Measurements from ENCODE around the gene NXPH2.

NXPH2 gene

DNA sequence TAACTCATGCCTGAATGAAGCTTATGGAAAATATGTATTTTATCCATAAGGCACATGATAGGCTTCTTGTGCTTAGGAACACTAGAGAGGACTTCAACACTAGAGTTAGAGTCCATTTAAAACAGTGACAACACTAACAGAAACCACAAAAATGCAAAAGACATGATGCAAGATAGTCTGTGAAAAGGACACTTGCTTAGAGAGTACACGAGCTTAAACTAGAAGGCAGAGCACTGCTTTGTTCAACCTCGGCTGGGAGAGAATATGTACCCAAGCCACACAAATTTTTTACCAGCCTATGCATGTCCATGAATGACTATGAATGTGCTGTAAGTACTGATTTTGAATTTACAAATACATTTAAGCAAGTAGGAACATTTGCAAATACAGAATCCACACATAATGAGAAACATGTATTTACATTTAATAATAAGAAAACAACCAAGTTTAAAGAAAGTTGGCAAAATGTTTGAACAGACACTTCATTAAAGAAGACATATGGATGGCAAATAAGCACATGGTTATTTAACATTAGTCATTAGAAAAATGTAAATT, 148.0 kb downstream of the NXPH2 start:
- no peak for DNase-seq

DNA sequence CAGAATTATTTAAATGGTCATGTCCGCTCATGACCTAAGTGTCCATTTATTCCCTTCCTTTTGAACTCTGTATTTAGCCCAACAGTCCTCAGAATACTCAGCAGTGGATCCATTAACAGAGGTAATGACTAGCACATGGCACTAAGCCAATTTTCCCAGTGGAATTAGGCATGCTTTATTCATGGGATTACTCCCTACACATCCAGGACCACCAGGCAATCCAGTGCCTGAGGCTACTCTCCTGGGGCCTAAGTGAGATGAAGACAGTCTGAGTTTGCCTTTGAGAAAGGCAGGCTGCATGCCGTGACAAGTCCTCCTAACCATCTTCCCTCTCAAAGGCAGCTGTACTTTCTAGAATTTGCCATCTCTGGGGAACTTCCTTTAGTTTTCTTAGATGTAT, 150.0 kb downstream of the NXPH2 start:
- DNase-seq: no peak

DNA sequence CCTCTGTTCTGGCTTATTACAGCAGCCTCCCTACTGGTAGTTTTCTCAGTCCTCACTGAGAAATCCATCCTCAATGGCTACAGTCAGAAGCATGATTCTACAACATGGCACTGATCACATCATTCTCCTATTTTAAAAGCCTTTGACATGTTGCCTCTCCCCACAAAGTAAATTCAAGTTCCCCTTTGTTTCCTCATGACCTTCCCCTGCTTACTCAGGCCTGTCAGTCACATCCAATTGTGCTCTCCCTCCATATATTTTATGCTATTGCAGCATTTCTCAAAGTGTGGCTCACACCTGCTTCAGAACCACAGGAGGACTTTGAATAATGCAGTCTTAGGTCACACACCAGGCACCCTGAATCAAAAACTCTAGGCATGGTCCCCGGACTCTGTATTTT, 154.0 kb downstream of the NXPH2 start:
- DNase-seq: no peak

DNA sequence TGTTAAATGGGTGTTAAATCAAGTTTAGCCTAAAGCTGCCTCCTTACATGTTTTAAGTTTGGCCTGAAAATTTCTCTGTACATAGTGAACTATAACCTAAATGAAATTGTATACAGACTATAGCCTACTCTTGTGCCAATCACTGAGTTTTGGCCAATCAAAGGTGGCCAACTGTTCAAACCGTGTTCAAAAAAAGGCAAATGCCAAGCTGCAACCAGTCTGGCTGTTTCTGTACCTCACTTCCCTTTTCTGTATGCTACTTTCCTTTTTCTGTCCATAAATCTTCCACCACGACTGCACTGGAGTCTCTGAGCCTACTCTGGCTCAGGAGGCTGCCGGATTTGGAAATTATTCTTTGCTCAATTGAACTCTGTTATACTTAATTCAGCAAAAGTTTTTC, 157.6 kb downstream of the NXPH2 start:
- DNase-seq: no peak

DNA sequence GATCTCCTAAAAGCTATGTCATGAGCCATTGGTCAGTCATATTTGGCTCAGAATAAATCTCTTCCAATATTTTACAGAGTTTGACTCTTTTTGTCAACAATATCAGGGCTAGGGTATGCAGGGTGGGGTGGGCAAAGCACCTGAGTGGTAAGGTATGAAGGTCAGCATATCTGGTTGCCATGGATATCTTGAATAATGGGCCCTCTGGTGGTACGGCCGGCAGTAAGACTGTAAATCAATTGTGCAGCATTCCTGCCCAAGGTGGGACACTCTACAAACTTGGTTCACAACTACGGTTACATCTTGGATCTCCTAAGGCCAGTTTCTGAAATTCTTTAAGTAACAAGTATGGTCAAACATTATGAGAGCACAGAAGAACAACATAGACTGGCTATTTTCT, 159.1 kb downstream of the NXPH2 start:
- no peak for DNase-seq

DNA sequence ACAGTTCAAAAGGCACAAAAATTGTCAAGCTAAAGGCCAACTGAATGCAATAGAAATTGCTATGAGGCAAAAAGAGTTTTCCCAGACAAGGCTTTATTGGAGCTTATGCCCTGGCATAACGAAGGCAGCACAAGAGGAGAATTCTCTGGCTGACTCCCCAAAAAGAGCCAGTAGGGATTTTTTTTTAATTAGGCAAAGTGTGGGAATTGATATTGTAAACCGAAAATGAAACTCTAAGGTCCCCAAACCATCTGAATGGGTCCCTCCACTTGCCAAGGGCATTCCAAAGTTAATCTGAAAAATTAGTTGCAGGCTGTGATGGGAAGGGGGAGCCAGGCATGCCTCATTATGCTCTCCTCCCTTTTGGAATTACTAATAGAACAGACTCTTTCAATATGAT, 159.8 kb downstream of the NXPH2 start:
- no peak for DNase-seq

All from NCI-H187 treated with DMSO at 0.1 percent for 48 hours (cell line).